HepG2 (cell line): ENCODE measurements around the gene PCBP4. TPM values are rescaled to one million over a fixed set of nuclear protein-coding genes. Genes with fewer than 3 reads are reported as not detected.

Experiments used
- AGO1 ChIP-seq: fragments of 200-400 bp; formaldehyde crosslinking; IDR thresholded peaks from 2 replicates; pipeline ENCODE4 v1.6.1; 2017; ENCODE audit warnings: mild to moderate bottlenecking, low read depth, low read length, moderate library complexity; ENCODE audit not compliant: poor library complexity, severe bottlenecking
- CBX1 ChIP-seq: IDR thresholded peaks from one replicate; pipeline ENCODE4 v1.6.1; 2016; ENCODE audit warnings: antibody characterized with exemption, low read depth
- HHEX ChIP-seq: IDR thresholded peaks from 2 replicates; pipeline ENCODE4 v1.6.1; 2016; ENCODE audit warnings: control low read depth
- KAT8 ChIP-seq: IDR thresholded peaks from 2 replicates; pipeline ENCODE4 v1.6.1; 2016; ENCODE audit warnings: missing genetic modification reagents, missing compliant biosample characterization
- KLF12 ChIP-seq: sonication (generic); formaldehyde crosslinking; IDR thresholded peaks from 2 replicates; pipeline ENCODE4 v1.4.0; 2020; ENCODE audit warnings: missing genetic modification reagents, borderline replicate concordance
- MAFK ChIP-seq, 2 experiments: IDR thresholded peaks in 1 of 2; conservative IDR thresholded peaks in 1 of 2; 2 replicates each; pipeline ENCODE4 v1.6.1; 2011; ENCODE audit warnings: improper control_type of control experiment in 2 of 2, low read length in 2 of 2
- PAX8 ChIP-seq: sonication (generic); formaldehyde crosslinking; IDR thresholded peaks from 2 replicates; pipeline ENCODE4 v1.8.0; 2022; ENCODE audit warnings: mild to moderate bottlenecking, missing genetic modification reagents, borderline replicate concordance
- POLR2AphosphoS5 ChIP-seq: IDR thresholded peaks from 2 replicates; pipeline ENCODE4 v1.6.1; 2012; ENCODE audit warnings: low read depth, low read length
- RAD51 ChIP-seq: fragments of 450-650 bp; IDR thresholded peaks from 2 replicates; pipeline ENCODE4 v1.6.1; 2016; ENCODE audit warnings: borderline replicate concordance
- RXRB ChIP-seq: IDR thresholded peaks from 2 replicates; pipeline ENCODE4 v1.6.1; 2016; ENCODE audit warnings: borderline replicate concordance, missing genetic modification reagents, missing compliant biosample characterization
- TAF1 ChIP-seq: sonication (generic); formaldehyde crosslinking; IDR thresholded peaks from 2 replicates; pipeline ENCODE4 v1.4.0; 2020; ENCODE audit warnings: missing genetic modification reagents
- TRIM24 ChIP-seq: sonication (generic); formaldehyde crosslinking; IDR thresholded peaks from 2 replicates; pipeline ENCODE4 v1.8.0; 2022; ENCODE audit warnings: mild to moderate bottlenecking, missing genetic modification reagents
- WIZ ChIP-seq: sonication (generic); formaldehyde crosslinking; IDR thresholded peaks from 2 replicates; pipeline ENCODE4 v1.5.1; 2020; ENCODE audit warnings: mild to moderate bottlenecking, missing genetic modification reagents
- ZBTB8A ChIP-seq: sonication (generic); formaldehyde crosslinking; IDR thresholded peaks from 2 replicates; pipeline ENCODE4 v1.4.0; 2020; ENCODE audit warnings: mild to moderate bottlenecking, low read depth, missing genetic modification reagents, borderline replicate concordance
- ZNF230 ChIP-seq: sonication (generic); formaldehyde crosslinking; IDR thresholded peaks from 2 replicates; pipeline ENCODE4 v1.4.0; 2020; ENCODE audit warnings: mild to moderate bottlenecking, missing genetic modification reagents
- ZNF441 ChIP-seq: sonication (generic); formaldehyde crosslinking; IDR thresholded peaks from 2 replicates; pipeline ENCODE4 v1.7.0; 2021; ENCODE audit warnings: missing genetic modification reagents, borderline replicate concordance
- ZNF878 ChIP-seq: sonication (generic); formaldehyde crosslinking; IDR thresholded peaks from 2 replicates; pipeline ENCODE4 v1.8.1; 2023; ENCODE audit warnings: mild to moderate bottlenecking, missing genetic modification reagents, moderate library complexity
- polyA plus RNA-seq, 8 experiments: library from polyadenylated mRNA; depleted of rRNA in 3 of 8; stranded (reverse) in 7 of 8; unstranded in 1 of 8; fragments of >200 nt; fragmentation: Illumina TruSeq in 4 of 8; extraction: Trizol in 4 of 8; gene quantifications; 2 replicates each; pipeline versions ENCODE4 v1.2.1 to v1.2.3, GENCODE V29; 2011 to 2016; ENCODE audit warnings: low read depth in 4 of 8, missing spikeins in 1 of 8, mixed read lengths in 1 of 8; ENCODE audit not compliant: insufficient read depth in 1 of 8
- total RNA-seq, 5 experiments: library from RNA; depleted of rRNA; stranded (reverse); fragments of >200 nt; fragmentation: Illumina TruSeq; extraction: Trizol; gene quantifications; 2 replicates each; pipeline ENCODE4 v1.2.3, GENCODE V29; 2016; ENCODE audit warnings: low read depth in 1 of 5
- TF ChIP-seq, protein P1 (sequence below): IDR thresholded peaks from 2 replicates; pipeline ENCODE4 v1.6.1; 2016; ENCODE audit warnings: missing genetic modification reagents, missing compliant biosample characterization
- TF ChIP-seq, protein P2 (sequence below): sonication (generic); formaldehyde crosslinking; IDR thresholded peaks from 2 replicates; pipeline ENCODE4 v1.5.1; 2020; ENCODE audit warnings: missing genetic modification reagents, mild to moderate bottlenecking, borderline replicate concordance
- TF ChIP-seq, protein P3 (sequence below): sonication (generic); formaldehyde crosslinking; IDR thresholded peaks from 2 replicates; pipeline ENCODE4 v1.5.0; 2020; ENCODE audit warnings: mild to moderate bottlenecking, missing genetic modification reagents
- TF ChIP-seq, protein P4 (sequence below): IDR thresholded peaks from 2 replicates; pipeline ENCODE4 v1.6.1; 2016; ENCODE audit warnings: missing compliant biosample characterization, missing genetic modification reagents, borderline replicate concordance
- TF ChIP-seq, protein P5 (sequence below): sonication (generic); formaldehyde crosslinking; IDR thresholded peaks from 2 replicates; pipeline ENCODE4 v1.5.0; 2020; ENCODE audit warnings: mild to moderate bottlenecking, missing genetic modification reagents, moderate library complexity

The PCBP4 gene
- total and polyA plus RNA-seq, 2 of the 13 experiments (the other 11 are each of a cell fraction or from before 2014, with no cell fraction given), result 36.8 to 51.3 TPM

DNA sequence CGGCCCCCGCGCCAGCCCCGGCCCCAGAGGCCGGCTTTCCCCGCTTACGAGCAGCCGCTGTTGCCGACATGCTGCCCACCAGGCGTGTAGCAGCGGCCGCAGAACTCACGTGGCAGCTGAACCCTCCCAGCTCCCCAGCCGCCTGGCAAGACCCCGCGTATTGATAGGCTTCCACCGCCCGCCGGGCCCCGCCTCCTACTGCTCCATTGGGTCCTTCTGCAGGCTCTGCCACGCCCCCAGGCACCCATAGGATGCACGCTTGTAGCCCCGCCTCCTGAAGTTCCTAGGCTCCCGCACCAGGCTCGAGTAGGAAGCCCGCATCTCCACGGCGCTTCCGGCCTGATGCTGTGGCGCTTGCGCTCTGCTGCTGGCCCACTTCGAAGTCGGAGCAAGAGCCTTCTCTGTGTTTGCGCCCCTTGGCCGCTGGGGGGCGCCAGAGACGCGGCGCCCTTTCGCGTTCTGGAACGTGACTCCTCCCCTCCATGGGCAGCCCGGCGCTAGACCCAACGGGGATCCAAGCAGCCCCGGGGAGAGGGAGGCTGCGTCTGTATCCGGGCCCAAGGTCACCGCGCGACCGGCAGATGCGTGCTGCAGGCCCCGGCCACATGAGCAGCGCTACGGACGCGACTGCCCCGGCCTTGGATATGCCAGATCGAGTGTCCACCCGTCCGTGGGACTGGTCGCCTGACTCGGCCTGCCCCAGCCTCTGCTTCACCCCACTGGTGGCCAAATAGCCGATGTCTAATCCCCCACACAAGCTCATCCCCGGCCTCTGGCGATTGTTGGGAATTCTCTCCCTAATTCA, 25.3 kb downstream of the PCBP4 start, which contains the start of the genes PARP3 and RRP9 (continued):
- TF ChIP-seq, protein P1, sequence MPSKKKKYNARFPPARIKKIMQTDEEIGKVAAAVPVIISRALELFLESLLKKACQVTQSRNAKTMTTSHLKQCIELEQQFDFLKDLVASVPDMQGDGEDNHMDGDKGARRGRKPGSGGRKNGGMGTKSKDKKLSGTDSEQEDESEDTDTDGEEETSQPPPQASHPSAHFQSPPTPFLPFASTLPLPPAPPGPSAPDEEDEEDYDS (CRISPR knock-in tag), result peak; percentile 91
- TF ChIP-seq, protein P2, sequence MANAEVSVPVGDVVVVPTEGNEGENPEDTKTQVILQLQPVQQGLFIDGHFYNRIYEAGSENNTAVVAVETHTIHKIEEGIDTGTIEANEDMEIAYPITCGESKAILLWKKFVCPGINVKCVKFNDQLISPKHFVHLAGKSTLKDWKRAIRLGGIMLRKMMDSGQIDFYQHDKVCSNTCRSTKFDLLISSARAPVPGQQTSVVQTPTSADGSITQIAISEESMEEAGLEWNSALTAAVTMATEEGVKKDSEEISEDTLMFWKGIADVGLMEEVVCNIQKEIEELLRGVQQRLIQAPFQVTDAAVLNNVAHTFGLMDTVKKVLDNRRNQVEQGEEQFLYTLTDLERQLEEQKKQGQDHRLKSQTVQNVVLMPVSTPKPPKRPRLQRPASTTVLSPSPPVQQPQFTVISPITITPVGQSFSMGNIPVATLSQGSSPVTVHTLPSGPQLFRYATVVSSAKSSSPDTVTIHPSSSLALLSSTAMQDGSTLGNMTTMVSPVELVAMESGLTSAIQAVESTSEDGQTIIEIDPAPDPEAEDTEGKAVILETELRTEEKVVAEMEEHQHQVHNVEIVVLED (CRISPR knock-in tag), result peak; percentile 79; the same call in 1 of the 2 replicates
- TF ChIP-seq POLR2AphosphoS5 (peak; percentile 59), KLF12 (CRISPR knock-in tag) (peak; percentile 39; the same call in 1 of the 2 replicates), AGO1 (peak; percentile 2), ZNF441 (CRISPR knock-in tag) (peak; percentile 70), KAT8 (CRISPR knock-in tag) (peak; percentile 94), WIZ (no peak; the same call in 1 of the 2 replicates), RAD51 (no peak), HHEX (CRISPR knock-in tag) (no peak), TRIM24 (CRISPR knock-in tag) (no peak), RXRB (peak; percentile 79), TAF1 (CRISPR knock-in tag) (peak; percentile 82), ZNF230 (CRISPR knock-in tag) (peak; percentile 21; the same call in 1 of the 2 replicates), PAX8 (CRISPR knock-in tag) (no peak), CBX1 (peak; percentile 31), ZNF878 (peak; percentile 61; the same call in 1 of the 2 replicates), ZBTB8A (no peak), MAFK (conservative IDR thresholded peaks at IDR 0.05 in 1 of 2, IDR thresholded peaks at IDR 0.05 in 1 of 2; ENCODE audit: low read length in 2 of 2) (no peak)
- TF ChIP-seq, protein P3, sequence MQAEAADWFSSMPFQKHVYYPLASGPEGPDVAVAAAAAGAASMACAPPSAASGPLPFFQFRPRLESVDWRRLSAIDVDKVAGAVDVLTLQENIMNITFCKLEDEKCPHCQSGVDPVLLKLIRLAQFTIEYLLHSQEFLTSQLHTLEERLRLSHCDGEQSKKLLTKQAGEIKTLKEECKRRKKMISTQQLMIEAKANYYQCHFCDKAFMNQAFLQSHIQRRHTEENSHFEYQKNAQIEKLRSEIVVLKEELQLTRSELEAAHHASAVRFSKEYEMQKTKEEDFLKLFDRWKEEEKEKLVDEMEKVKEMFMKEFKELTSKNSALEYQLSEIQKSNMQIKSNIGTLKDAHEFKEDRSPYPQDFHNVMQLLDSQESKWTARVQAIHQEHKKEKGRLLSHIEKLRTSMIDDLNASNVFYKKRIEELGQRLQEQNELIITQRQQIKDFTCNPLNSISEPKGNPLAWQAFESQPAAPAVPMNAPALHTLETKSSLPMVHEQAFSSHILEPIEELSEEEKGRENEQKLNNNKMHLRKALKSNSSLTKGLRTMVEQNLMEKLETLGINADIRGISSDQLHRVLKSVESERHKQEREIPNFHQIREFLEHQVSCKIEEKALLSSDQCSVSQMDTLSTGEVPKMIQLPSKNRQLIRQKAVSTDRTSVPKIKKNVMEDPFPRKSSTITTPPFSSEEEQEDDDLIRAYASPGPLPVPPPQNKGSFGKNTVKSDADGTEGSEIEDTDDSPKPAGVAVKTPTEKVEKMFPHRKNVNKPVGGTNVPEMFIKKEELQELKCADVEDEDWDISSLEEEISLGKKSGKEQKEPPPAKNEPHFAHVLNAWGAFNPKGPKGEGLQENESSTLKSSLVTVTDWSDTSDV (CRISPR knock-in tag), result no peak
- TF ChIP-seq, protein P4, sequence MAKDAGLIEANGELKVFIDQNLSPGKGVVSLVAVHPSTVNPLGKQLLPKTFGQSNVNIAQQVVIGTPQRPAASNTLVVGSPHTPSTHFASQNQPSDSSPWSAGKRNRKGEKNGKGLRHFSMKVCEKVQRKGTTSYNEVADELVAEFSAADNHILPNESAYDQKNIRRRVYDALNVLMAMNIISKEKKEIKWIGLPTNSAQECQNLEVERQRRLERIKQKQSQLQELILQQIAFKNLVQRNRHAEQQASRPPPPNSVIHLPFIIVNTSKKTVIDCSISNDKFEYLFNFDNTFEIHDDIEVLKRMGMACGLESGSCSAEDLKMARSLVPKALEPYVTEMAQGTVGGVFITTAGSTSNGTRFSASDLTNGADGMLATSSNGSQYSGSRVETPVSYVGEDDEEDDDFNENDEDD (CRISPR knock-in tag), result peak; percentile 63
- TF ChIP-seq, protein P5, sequence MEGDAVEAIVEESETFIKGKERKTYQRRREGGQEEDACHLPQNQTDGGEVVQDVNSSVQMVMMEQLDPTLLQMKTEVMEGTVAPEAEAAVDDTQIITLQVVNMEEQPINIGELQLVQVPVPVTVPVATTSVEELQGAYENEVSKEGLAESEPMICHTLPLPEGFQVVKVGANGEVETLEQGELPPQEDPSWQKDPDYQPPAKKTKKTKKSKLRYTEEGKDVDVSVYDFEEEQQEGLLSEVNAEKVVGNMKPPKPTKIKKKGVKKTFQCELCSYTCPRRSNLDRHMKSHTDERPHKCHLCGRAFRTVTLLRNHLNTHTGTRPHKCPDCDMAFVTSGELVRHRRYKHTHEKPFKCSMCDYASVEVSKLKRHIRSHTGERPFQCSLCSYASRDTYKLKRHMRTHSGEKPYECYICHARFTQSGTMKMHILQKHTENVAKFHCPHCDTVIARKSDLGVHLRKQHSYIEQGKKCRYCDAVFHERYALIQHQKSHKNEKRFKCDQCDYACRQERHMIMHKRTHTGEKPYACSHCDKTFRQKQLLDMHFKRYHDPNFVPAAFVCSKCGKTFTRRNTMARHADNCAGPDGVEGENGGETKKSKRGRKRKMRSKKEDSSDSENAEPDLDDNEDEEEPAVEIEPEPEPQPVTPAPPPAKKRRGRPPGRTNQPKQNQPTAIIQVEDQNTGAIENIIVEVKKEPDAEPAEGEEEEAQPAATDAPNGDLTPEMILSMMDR (CRISPR knock-in tag), result peak; percentile 100
